Activated CD8-positive, alpha-beta T cell treated with anti-CD3 and anti-CD28 coated beads for 36 hours (primary cell): Measurements from ENCODE around the gene RAB23. TPM values are rescaled to one million over a fixed set of nuclear protein-coding genes. Genes with fewer than 3 reads are reported as not detected.

Experiments used
- ATAC-seq: fragments of 200-7000 bp; cut with Tn5 transposase; one replicate; pipeline ENCODE4 v1.10.0; 2021; ENCODE audit warnings: mild to moderate bottlenecking, moderate library complexity
- CTCF ChIA-PET: fragments of 350-600 bp; sonication (Branson Sonifier 250); formaldehyde crosslinking; loops from one replicate; lab custom pipeline; 2021; ENCODE audit warnings: antibody characterized with exemption; lab: Charles Lee
- POLR2A ChIA-PET: fragments of 350-600 bp; sonication (Branson Sonifier 250); formaldehyde crosslinking; loops from one replicate; lab custom pipeline; 2021; ENCODE audit warnings: antibody characterized with exemption; lab: Charles Lee
- DNase-seq: peaks from one replicate; pipeline ENCODE4 v3.0.0-alpha.2; 2020
- H3K27ac Mint-ChIP-seq: one replicate; pipeline ENCODE4 v1.8.0; 2021; ENCODE audit warnings: mild to moderate bottlenecking, mixed read lengths
- H3K27me3 Mint-ChIP-seq: one replicate; pipeline ENCODE4 v1.8.0; 2021; ENCODE audit warnings: mixed read lengths
- H3K36me3 Mint-ChIP-seq: one replicate; pipeline ENCODE4 v1.8.0; 2021; ENCODE audit warnings: low read depth, mixed read lengths
- H3K4me1 Mint-ChIP-seq: one replicate; pipeline ENCODE4 v1.8.0; 2021; ENCODE audit warnings: low read depth, mixed read lengths
- H3K4me3 Mint-ChIP-seq: one replicate; pipeline ENCODE4 v1.8.0; 2021; ENCODE audit warnings: mild to moderate bottlenecking, moderate library complexity, mixed read lengths
- H3K9me3 Mint-ChIP-seq: one replicate; pipeline ENCODE4 v1.8.0; 2021; ENCODE audit warnings: mixed read lengths
- CTCF ChIP-seq: fragments of 200-600 bp; IDR thresholded peaks from one replicate; pipeline ENCODE4 v1.8.0; 2022; ENCODE audit warnings: antibody characterized with exemption, mild to moderate bottlenecking
- intact Hi-C: fragments of 100-400 bp; cut with micrococcal nuclease; formaldehyde crosslinking; loops from one replicate; pipeline ENCODE4 v1.10.0; 2022
- total RNA-seq, 2 experiments: library from RNA; stranded (reverse); gene quantifications; one replicate each; pipeline ENCODE4 v1.2.3, GENCODE V29; 2021

RAB23 gene
- total RNA-seq = 1 to 10 TPM; 1.2 to 1.3 TPM

- Mint-ChIP-seq H3K9me3 (no peaks in the 10 kb centered on the region), H3K27ac (peak within 1 kb of the TSS; percentile 88), H3K27me3 (peaks cover 31% of the 10 kb centered on the region), H3K36me3 (no peaks in the 10 kb centered on the region), H3K4me3 (peak within 1 kb of the TSS; percentile 91), H3K4me1 (peaks cover 15% of the 10 kb centered on the region)
- DNase-seq (peak; percentile 76), ATAC-seq (peak; percentile 94)
- no peak for TF ChIP-seq CTCF
- ChIA-PET CTCF (interaction anchor here (0.6 to 1.9 kb wide), 8 partner anchors 12 to 319 kb away, joined by 3 to 7 read pairs (median 4); partner anchors contain the start of genes BAG2, KIAA1586 and PRIM2), POLR2A (interaction anchor here (0.7 kb wide), 1 partner anchor 44 kb away, joined by 4 read pairs; no protein-coding TSS in a partner anchor)
- intact Hi-C loops = no loop called here
These were observed at the start of gene RAB23 for GRCh38 chr6:57221936-57222742. Gene RAB23, minus strand, starts transcription at chr6:57222307. Its CDS starts 11,927 bp downstream, at chr6:57210380.

- intact Hi-C loops = loop anchor here (5.0 kb wide), 1 partner anchor 49 kb away; the partner anchor contains the start of gene PRIM2
- ChIA-PET POLR2A (no interaction called here), CTCF (interaction anchor here (1.1 to 5.0 kb wide), 2 partner anchors 11 to 47 kb away, joined by 3 to 52 read pairs; partner anchors contain the start of gene PRIM2)
- DNase-seq = no peak
- ATAC-seq = no peak
- Mint-ChIP-seq H3K4me1 (peaks cover 12% of the 10 kb centered on the region), H3K4me3 (no peak overlapping the region), H3K27me3 (peaks cover 11% of the 10 kb centered on the region), H3K9me3 (no peaks in the 10 kb centered on the region), H3K27ac (no peak overlapping the region), H3K36me3 (no peaks in the 10 kb centered on the region)
- TF ChIP-seq CTCF = peak; percentile 46
These were observed 46.2 kb upstream of the RAB23 start for GRCh38 chr6:57268294-57268640.

GRCh38 chr6:57267586-57268293 is 45.6 kb upstream of the RAB23 start:
- Mint-ChIP-seq H3K9me3 (no peaks in the 10 kb centered on the region), H3K4me3 (no peak overlapping the region), H3K27ac (no peak overlapping the region), H3K27me3 (peaks cover 11% of the 10 kb centered on the region), H3K4me1 (peaks cover 13% of the 10 kb centered on the region), H3K36me3 (no peaks in the 10 kb centered on the region)
- ATAC-seq (no peak), DNase-seq (peak; percentile 57)
- ChIA-PET POLR2A (no interaction called here), CTCF (interaction anchor here (0.6 to 5.0 kb wide), 7 partner anchors 9 to 78 kb away, joined by 3 to 52 read pairs (median 3); partner anchors contain the start of gene PRIM2)
- TF ChIP-seq CTCF = no peak
- intact Hi-C loops = loop anchor here (5.0 kb wide), 1 partner anchor 50 kb away; the partner anchor contains the start of gene PRIM2

GRCh38 chr6:57265755-57266221 is 43.7 kb upstream of the RAB23 start:
- POLR2A ChIA-PET = interaction anchor here (0.8 kb wide), 1 partner anchor 48 kb away, joined by 3 read pairs; no protein-coding TSS in a partner anchor
- ATAC-seq (peak; percentile 53), DNase-seq (no peak)
- H3K27ac Mint-ChIP-seq = no peak overlapping the region
- H3K27me3 Mint-ChIP-seq = peaks cover 2% of the 10 kb centered on the region
- no peaks in the 10 kb centered on the region for H3K9me3 Mint-ChIP-seq
- CTCF ChIA-PET = interaction anchor here (1.3 to 5.0 kb wide), 3 partner anchors 44 to 364 kb away, joined by 3 to 52 read pairs (median 4); partner anchors contain the start of genes PRIM2 and RAB23
- no peak overlapping the region for H3K4me3 Mint-ChIP-seq
- no peak for TF ChIP-seq CTCF
- no peaks in the 10 kb centered on the region for H3K36me3 Mint-ChIP-seq
- intact Hi-C loops = loop anchor here (5.0 kb wide), 1 partner anchor 52 kb away; the partner anchor contains the start of gene PRIM2
- peaks cover 13% of the 10 kb centered on the region for H3K4me1 Mint-ChIP-seq
